ENCODE measurements around the gene PTPRG. TPM values are rescaled to one million over a fixed set of nuclear protein-coding genes. Genes with fewer than 3 reads are reported as not detected.

Gene PTPRG
- total RNA-seq, 3 donors from 2014 or later (not counting 1 experiment from before 2014, with no cell fraction given), result 1.0 to 2.9 (median 2.5) TPM

GRCh38 chr3:61805510-61806080 is 244.2 kb downstream of the PTPRG start:
- no peak overlapping the region for H3K27ac Mint-ChIP-seq
- peaks cover 0 to 11% of the 10 kb centered on the region in 2 donors for H3K9me3 Mint-ChIP-seq
- Histone ChIP-seq H3K36me3 (ENCODE audit: control insufficient read depth, insufficient read depth, low read length) (no peaks in the 10 kb centered on the region), H3K27me3 (ENCODE audit: control insufficient read depth, insufficient read depth, low read length) (no peaks in the 10 kb centered on the region), H3K4me1 (ENCODE audit: control insufficient read depth, insufficient read depth, low read length) (no peaks in the 10 kb centered on the region), H3K9me3 (ENCODE audit: control insufficient read depth, insufficient read depth, low read length) (no peaks in the 10 kb centered on the region), H3K4me3 (ENCODE audit: low read length) (no peak overlapping the region), H3K27ac (ENCODE audit: low read length) (no peak overlapping the region)
- intact Hi-C loops (cut with micrococcal nuclease), result no loop called here
- no peak for TF ChIP-seq CTCF (IDR thresholded peaks at IDR 0.05)
- no peak overlapping the region for H3K4me3 Mint-ChIP-seq
- WGBS (ENCODE audit: insufficient coverage), result 80% methylated on average over 1 of the region's 3 CpGs
- no peak for DNase-seq
- no peaks in the 10 kb centered on the region for H3K4me1 Mint-ChIP-seq
- no peaks in the 10 kb centered on the region for H3K36me3 Mint-ChIP-seq
- no peak for ATAC-seq
- H3K27me3 Mint-ChIP-seq (ENCODE audit: low read depth in 2 of 2), result no peaks in the 10 kb centered on the region

GRCh38 chr3:61806810-61807209 is 245.4 kb downstream of the PTPRG start:
- 93% methylated on average over 3 of the region's 4 CpGs for WGBS (ENCODE audit: insufficient coverage)
- no peaks in the 10 kb centered on the region for H3K27me3 ChIP-seq (ENCODE audit: control insufficient read depth, insufficient read depth, low read length)
- no peak overlapping the region for H3K27ac Mint-ChIP-seq

GRCh38 chr3:61807865-61808276 is 246.5 kb downstream of the PTPRG start:
- TF ChIP-seq CTCF (IDR thresholded peaks at IDR 0.05), result no peak
- no peak overlapping the region for H3K27ac ChIP-seq (ENCODE audit: low read length)
- WGBS (ENCODE audit: insufficient coverage), result 84% methylated on average over 5 of the region's 6 CpGs

More at GRCh38 chr3:61806810-61807209, 245.4 kb downstream of the PTPRG start:
- no peak overlapping the region for H3K27ac ChIP-seq (ENCODE audit: low read length)
- no peak for ATAC-seq
- no peaks in the 10 kb centered on the region for H3K36me3 ChIP-seq (ENCODE audit: control insufficient read depth, insufficient read depth, low read length)
- Mint-ChIP-seq H3K9me3 (peaks cover 0 to 11% of the 10 kb centered on the region in 2 donors), H3K36me3 (no peaks in the 10 kb centered on the region), H3K4me3 (no peak overlapping the region), H3K4me1 (no peaks in the 10 kb centered on the region), H3K27me3 (ENCODE audit: low read depth in 2 of 2) (no peaks in the 10 kb centered on the region)
- no peak for DNase-seq
- H3K4me3 ChIP-seq (ENCODE audit: low read length), result no peak overlapping the region
- H3K9me3 ChIP-seq (ENCODE audit: control insufficient read depth, insufficient read depth, low read length), result no peaks in the 10 kb centered on the region
- no peaks in the 10 kb centered on the region for H3K4me1 ChIP-seq (ENCODE audit: control insufficient read depth, insufficient read depth, low read length)
- intact Hi-C loops (cut with micrococcal nuclease), result no loop called here
- TF ChIP-seq CTCF (IDR thresholded peaks at IDR 0.05), result no peak

GRCh38 chr3:61808526-61808925 is 247.2 kb downstream of the PTPRG start:
- Mint-ChIP-seq H3K4me1 (no peaks in the 10 kb centered on the region), H3K27ac (no peak overlapping the region), H3K9me3 (peaks cover 0 to 11% of the 10 kb centered on the region in 2 donors), H3K4me3 (no peak overlapping the region), H3K36me3 (no peaks in the 10 kb centered on the region), H3K27me3 (ENCODE audit: low read depth in 2 of 2) (no peaks in the 10 kb centered on the region)
- Histone ChIP-seq H3K27ac (ENCODE audit: low read length) (no peak overlapping the region), H3K27me3 (ENCODE audit: control insufficient read depth, insufficient read depth, low read length) (no peaks in the 10 kb centered on the region), H3K4me1 (ENCODE audit: control insufficient read depth, insufficient read depth, low read length) (no peaks in the 10 kb centered on the region), H3K9me3 (ENCODE audit: control insufficient read depth, insufficient read depth, low read length) (no peaks in the 10 kb centered on the region), H3K4me3 (ENCODE audit: low read length) (no peak overlapping the region), H3K36me3 (ENCODE audit: control insufficient read depth, insufficient read depth, low read length) (no peaks in the 10 kb centered on the region)
- no peak for ATAC-seq
- TF ChIP-seq CTCF (IDR thresholded peaks at IDR 0.05), result no peak
- intact Hi-C loops (cut with micrococcal nuclease), result no loop called here
- no peak for DNase-seq
- 88% methylated on average over 5 of the region's 5 CpGs for WGBS (ENCODE audit: insufficient coverage)

More at GRCh38 chr3:61807865-61808276, 246.5 kb downstream of the PTPRG start:
- no peak overlapping the region for H3K4me3 Mint-ChIP-seq
- DNase-seq (no peak), ATAC-seq (no peak)
- Histone ChIP-seq H3K4me3 (ENCODE audit: low read length) (no peak overlapping the region), H3K36me3 (ENCODE audit: control insufficient read depth, insufficient read depth, low read length) (no peaks in the 10 kb centered on the region), H3K9me3 (ENCODE audit: control insufficient read depth, insufficient read depth, low read length) (no peaks in the 10 kb centered on the region), H3K27me3 (ENCODE audit: control insufficient read depth, insufficient read depth, low read length) (no peaks in the 10 kb centered on the region), H3K4me1 (ENCODE audit: control insufficient read depth, insufficient read depth, low read length) (no peaks in the 10 kb centered on the region)
- no peaks in the 10 kb centered on the region for H3K36me3 Mint-ChIP-seq
- no peak overlapping the region for H3K27ac Mint-ChIP-seq
- H3K9me3 Mint-ChIP-seq, result peaks cover 0 to 11% of the 10 kb centered on the region in 2 donors
- intact Hi-C loops (cut with micrococcal nuclease), result no loop called here
- H3K27me3 Mint-ChIP-seq (ENCODE audit: low read depth in 2 of 2), result no peaks in the 10 kb centered on the region
- H3K4me1 Mint-ChIP-seq, result no peaks in the 10 kb centered on the region

All from natural killer cell (primary cell).